Measurements from ENCODE around the gene PYHIN1. TPM values are rescaled to one million over a fixed set of nuclear protein-coding genes. Genes with fewer than 3 reads are reported as not detected.
"Not testable (repeated sequence)": the region's sequence is repeated elsewhere in the genome, so short reads cannot be mapped to it uniquely, and the experiment has no call there.

The PYHIN1 gene
- total RNA-seq, 1 donor from 2014 or later = not detected

GRCh38 chr1:159005161-159005560 is 73.8 kb downstream of the PYHIN1 start:
- Histone ChIP-seq H3K36me3 (ENCODE audit: control insufficient read depth, insufficient read depth, low read length) (no peaks in the 10 kb centered on the region), H3K4me3 (ENCODE audit: low read depth, low read length) (no peak overlapping the region), H3K27me3 (ENCODE audit: control insufficient read depth, insufficient read depth, low read length) (no peaks in the 10 kb centered on the region)
- no peak for TF ChIP-seq CTCF (IDR thresholded peaks at IDR 0.05; ENCODE audit: insufficient read depth, low read length, severe bottlenecking)
- FAIRE-seq (no peak), DNase-seq (ENCODE audit: low read depth) (no peak)

- TF ChIP-seq CTCF (IDR thresholded peaks at IDR 0.05; ENCODE audit: insufficient read depth, low read length, severe bottlenecking) = no peak
- no peaks in the 10 kb centered on the region for H3K36me3 ChIP-seq (ENCODE audit: control insufficient read depth, insufficient read depth, low read length)
- DNase-seq (ENCODE audit: low read depth) (no peak), FAIRE-seq (no peak)
- no peaks in the 10 kb centered on the region for H3K27me3 ChIP-seq (ENCODE audit: control insufficient read depth, insufficient read depth, low read length)
- no peak overlapping the region for H3K4me3 ChIP-seq (ENCODE audit: low read depth, low read length)
Measured at GRCh38 chr1:159005676-159006075, 74.3 kb downstream of the PYHIN1 start.

GRCh38 chr1:159006210-159006807 is 75.0 kb downstream of the PYHIN1 start:
- not testable (repeated sequence) for H3K36me3 ChIP-seq (ENCODE audit: control insufficient read depth, insufficient read depth, low read length); FAIRE-seq; DNase-seq (ENCODE audit: low read depth); H3K4me3 ChIP-seq (ENCODE audit: low read depth, low read length); H3K27me3 ChIP-seq (ENCODE audit: control insufficient read depth, insufficient read depth, low read length)

- no peak overlapping the region for H3K4me3 ChIP-seq (ENCODE audit: low read depth, low read length)
- DNase-seq (ENCODE audit: low read depth) (no peak), FAIRE-seq (no peak)
- no peak for TF ChIP-seq CTCF (IDR thresholded peaks at IDR 0.05; ENCODE audit: insufficient read depth, low read length, severe bottlenecking)
- H3K36me3 ChIP-seq (ENCODE audit: control insufficient read depth, insufficient read depth, low read length) = no peaks in the 10 kb centered on the region
- no peaks in the 10 kb centered on the region for H3K27me3 ChIP-seq (ENCODE audit: control insufficient read depth, insufficient read depth, low read length)
Measured at GRCh38 chr1:159007726-159008125, 76.4 kb downstream of the PYHIN1 start.

- Histone ChIP-seq H3K27me3 (ENCODE audit: control insufficient read depth, insufficient read depth, low read length) (no peaks in the 10 kb centered on the region), H3K4me3 (ENCODE audit: low read depth, low read length) (no peak overlapping the region), H3K36me3 (ENCODE audit: control insufficient read depth, insufficient read depth, low read length) (no peaks in the 10 kb centered on the region)
- FAIRE-seq = no peak
- no peak for TF ChIP-seq CTCF (IDR thresholded peaks at IDR 0.05; ENCODE audit: insufficient read depth, low read length, severe bottlenecking)
- no peak for DNase-seq (ENCODE audit: low read depth)
Measured at GRCh38 chr1:159008744-159009188, 77.4 kb downstream of the PYHIN1 start.

- no peak for FAIRE-seq
- Histone ChIP-seq H3K4me3 (ENCODE audit: low read depth, low read length) (peak overlapping the region; percentile 64), H3K36me3 (ENCODE audit: control insufficient read depth, insufficient read depth, low read length) (peaks cover 2% of the 10 kb centered on the region), H3K27me3 (ENCODE audit: control insufficient read depth, insufficient read depth, low read length) (no peaks in the 10 kb centered on the region)
- no peak for DNase-seq (ENCODE audit: low read depth)
- no peak for TF ChIP-seq CTCF (IDR thresholded peaks at IDR 0.05; ENCODE audit: insufficient read depth, low read length, severe bottlenecking)
Measured at GRCh38 chr1:159009287-159009686, 77.9 kb downstream of the PYHIN1 start.
